DLD1 (cell line): ENCODE measurements around the gene MUC15.
"Not testable (repeated sequence)": the region's sequence is repeated elsewhere in the genome, so short reads cannot be mapped to it uniquely, and the experiment has no call there.

Experiments
- in situ Hi-C: cut with HindIII; loops from 2 replicates; pipeline ENCODE4 v1.10.0; 2017; ENCODE audit warnings: low sequenced_read_pairs

Gene MUC15, protein sequence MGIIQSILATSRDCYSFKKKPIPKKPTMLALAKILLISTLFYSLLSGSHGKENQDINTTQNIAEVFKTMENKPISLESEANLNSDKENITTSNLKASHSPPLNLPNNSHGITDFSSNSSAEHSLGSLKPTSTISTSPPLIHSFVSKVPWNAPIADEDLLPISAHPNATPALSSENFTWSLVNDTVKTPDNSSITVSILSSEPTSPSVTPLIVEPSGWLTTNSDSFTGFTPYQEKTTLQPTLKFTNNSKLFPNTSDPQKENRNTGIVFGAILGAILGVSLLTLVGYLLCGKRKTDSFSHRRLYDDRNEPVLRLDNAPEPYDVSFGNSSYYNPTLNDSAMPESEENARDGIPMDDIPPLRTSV

DNA sequence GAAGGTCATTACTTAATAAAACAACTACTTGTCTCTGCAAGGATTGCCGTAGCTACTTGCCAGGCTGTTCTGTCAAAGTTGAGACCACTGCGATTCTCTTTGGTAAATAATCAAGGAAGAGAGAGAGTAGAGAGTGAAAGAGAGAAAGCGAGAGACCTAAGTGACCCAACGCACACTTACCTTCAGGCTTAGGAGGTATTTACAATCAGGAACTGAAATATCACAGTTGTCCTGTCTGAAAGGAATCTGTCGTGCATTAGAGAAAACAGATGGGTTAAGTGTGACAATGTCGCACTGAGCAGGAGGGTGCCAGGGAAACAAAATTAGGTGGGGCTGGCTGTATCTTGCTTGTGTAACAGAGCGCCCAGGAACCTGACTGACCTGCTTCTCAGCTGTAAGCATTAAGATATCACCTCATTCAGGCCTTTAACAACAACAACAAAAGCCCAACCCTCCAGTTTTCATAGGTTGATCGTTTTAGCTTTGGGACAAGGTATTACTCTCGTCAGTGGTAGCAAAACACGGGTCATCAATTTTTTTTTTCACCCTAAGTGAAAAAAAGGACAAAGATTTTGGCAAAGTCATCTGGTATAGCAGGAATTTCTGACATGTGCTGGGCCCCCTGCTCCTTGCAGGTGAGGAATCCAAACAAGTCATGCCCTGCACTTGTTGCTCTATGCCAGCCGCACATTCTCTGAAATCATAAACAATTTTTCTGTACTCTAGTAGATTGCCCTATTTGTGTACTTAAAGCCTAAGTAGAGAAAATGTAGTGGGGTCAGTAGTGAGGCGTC lies at the start of gene MUC15:
Gene MUC15, minus strand, starts transcription at position 403 of the 794 bp plus-strand sequence. CDS start 5,169 bp downstream, outside the sequence.
- in situ Hi-C loops = no loop called here

DNA sequence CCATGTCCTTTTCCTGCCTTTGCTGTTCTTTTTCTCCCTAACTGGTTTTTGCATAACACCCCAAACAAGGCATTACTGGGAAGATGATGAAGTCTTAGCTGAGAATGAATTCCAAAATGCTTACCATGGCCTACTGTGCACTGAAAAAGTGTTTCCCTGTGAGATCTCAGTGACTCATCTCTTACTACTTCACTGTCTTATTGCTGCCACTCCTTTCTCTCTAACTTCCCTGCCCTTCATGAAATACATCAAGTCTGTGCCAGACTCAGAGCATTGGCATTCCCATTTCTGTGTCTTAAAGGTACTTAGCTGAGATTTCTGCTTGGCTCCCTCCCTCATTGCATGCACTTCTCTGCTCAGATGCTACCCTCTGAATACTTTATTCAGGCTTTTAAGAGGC lies 49.1 kb upstream of the MUC15 start:
- in situ Hi-C loops = no loop called here

GRCh38 chr11:26620282-26621045 lies 48.4 kb upstream of the MUC15 start:
- in situ Hi-C loops = no loop called here

DNA sequence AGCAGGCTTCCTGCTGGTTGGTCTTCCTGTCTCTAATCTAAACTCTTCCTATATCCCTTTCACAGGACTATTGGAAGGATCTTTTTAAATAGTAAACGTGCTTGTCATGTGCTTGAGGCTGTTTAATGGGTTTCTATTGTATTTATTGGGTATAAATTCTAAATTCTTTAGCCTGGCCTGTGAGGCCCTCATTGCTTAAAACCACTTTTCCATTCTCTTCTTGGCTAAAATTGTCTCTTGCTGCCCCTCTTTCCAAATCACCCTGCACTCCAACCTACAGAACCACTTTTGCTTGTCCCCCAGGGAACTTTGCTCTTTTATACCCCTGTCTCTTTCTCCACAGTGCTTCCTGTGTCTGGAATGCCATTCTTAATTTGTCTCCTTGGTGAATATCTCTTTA lies 46.4 kb upstream of the MUC15 start:
- in situ Hi-C loops = no loop called here

DNA sequence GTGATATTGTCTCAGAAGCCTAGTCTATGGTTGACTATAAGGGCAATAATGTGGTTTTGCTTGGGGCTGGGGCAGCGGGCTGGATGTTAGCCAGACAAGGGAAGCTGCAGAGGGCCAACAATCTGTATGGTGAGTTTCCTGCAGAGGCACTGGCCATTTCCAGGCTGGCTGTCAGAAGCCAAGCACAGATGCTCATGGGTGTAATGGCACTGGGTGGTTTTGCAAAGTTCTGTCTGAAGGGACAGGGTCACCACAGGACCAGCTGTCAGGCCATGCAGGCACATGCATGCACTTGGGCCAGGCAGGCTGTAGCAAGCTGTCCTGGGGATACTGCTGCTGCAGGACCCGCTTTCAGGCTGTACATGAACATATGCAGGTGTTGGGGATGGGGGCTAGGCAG lies 41.7 kb upstream of the MUC15 start:
- in situ Hi-C loops = no loop called here

- in situ Hi-C loops = no loop called here
Measured at GRCh38 chr11:26608507-26609146, 36.6 kb upstream of the MUC15 start.

GRCh38 chr11:26607725-26608506 lies 35.9 kb upstream of the MUC15 start:
- in situ Hi-C loops = no loop called here

GRCh38 chr11:26599876-26600434 lies 27.9 kb upstream of the MUC15 start:
- in situ Hi-C loops = no loop called here

DNA sequence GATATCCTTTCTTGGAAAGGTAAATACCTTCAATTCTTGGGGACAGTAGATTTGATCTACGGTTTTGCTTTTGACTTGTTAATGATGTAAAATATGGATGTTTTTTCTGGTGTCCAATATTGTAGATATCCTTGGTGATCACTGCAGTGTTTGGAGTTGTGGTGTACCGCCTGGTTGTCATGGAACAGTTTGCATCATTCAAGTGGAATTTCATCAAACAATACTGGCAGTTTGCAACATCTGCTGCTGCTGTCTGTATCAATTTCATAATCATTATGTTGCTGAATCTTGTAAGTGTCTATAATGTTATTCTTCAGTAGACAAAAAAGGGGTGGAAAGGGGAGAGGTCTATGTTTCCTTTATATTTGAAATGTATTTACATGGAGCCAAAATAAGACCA lies 27.4 kb upstream of the MUC15 start:
- in situ Hi-C loops = no loop called here

- in situ Hi-C loops = no loop called here
Measured at GRCh38 chr11:26597899-26598298, 25.8 kb upstream of the MUC15 start.

GRCh38 chr11:26597049-26597689 lies 25.1 kb upstream of the MUC15 start:
- in situ Hi-C loops = not testable (repeated sequence)

DNA sequence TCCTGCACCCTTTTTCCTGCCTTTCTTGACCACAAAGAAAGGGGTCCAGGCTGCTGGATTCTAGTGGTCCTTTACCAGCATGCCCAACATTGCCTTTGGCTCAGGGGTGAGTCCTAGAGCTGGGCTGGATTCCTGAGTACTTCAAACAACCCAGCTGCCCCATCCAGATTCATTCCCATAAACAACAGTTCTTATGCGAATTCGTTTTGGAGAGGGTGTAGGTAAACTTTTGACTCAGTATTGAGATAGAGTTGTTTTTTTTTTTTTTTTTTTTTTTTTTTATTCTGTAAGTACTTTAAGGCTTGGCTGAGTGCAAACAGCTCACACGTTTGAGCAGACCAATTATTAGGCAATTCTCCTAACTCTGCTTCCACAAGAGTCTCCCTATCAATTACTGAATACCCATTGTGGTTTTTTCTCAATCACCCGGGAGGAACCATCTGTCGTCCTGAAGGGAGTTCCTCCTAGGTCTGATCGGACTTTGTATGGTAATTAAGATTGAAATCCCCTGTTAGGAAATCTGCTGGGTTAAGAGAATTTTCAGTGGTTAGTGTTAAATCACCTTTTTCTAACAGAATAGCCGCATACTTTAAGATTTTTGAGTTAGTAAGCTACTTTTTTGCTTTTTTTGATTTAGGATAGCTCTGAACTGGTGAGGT lies 23.3 kb upstream of the MUC15 start:
- in situ Hi-C loops = not testable (repeated sequence)

DNA sequence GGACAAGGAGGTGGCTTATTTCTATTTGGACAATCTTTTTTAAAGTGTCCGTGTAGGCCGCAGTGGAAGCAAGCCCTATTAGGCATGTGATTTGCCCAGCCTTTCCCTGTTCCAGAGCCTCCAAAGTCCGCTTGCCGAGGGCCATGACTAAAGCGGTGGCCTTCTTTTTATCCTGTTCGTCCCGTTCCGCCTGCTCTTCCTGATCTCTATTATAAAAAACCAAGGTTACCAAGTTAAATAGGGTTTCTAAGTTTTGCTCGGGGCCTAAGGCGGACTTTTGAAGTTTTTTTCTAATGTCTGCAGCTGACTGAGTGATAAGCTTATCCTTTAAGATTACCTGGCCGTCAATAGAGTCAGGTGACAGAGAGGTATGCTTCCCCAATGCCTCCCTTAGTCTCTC lies 21.6 kb upstream of the MUC15 start:
- in situ Hi-C loops = no loop called here

DNA sequence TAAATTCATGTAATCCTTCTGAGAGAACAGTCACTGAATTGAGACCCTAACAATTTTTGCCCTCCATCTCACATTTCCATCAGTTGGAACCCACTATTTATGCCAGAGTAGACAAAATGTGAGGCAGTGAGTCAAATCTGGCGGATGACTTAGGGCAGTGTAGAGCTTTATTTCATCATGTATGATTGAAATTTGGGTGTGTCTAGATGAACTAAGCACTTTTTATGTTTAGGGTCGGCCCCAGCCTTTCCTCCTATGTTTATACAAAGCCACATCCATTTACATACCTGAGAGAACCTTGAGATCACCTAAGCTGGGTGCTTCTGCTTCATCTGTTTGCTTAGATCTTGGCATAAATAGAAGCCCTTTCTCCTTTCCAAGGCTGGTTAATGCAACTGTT lies 15.0 kb upstream of the MUC15 start:
- in situ Hi-C loops = no loop called here

GRCh38 chr11:26584818-26585217 lies 12.8 kb upstream of the MUC15 start:
- in situ Hi-C loops = no loop called here

DNA sequence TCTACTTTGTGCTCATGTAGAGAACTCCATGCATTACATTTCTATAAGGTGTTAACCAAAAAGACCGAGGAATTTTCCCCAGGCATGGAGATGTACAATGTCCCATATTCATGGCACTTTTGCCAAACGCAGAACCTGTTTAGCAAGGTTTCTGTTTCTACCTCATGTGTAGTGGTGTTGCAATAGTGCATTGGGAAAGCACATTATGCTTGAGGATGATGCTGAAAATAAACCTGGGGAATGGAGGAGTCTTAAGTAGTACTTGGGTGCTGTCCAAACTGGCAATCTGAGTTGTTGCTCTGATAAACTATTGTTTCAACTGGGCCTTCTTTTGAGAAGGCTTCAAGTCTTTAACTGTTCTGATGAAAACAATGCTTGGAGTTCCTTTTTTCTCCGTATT lies 11.5 kb upstream of the MUC15 start:
- in situ Hi-C loops = no loop called here

- in situ Hi-C loops = no loop called here
Measured at GRCh38 chr11:26580929-26581328, 8.9 kb upstream of the MUC15 start.

GRCh38 chr11:26579683-26580082 lies 7.6 kb upstream of the MUC15 start:
- in situ Hi-C loops = no loop called here
